ENCODE measurements around the gene BTBD8.

DNA sequence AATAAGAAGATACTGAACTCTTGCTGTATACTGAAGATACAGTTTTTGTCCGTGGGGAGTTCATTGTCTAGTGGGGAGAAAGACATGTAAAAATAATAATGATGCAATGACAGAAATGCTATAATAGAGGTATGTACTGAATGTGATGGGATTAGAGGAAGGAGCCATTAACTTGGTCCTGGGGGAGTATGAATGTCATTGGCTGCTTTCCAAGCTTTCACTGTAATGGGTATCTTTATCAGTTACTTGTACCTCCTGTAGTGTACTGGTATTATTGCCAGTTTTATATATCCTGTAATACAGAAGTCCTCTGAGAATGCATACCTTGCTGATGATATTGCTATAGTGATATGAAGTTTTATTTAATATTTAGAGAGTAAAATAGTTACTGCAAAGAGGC is 7.4 kb downstream of the BTBD8 start:
- TF ChIP-seq, protein P1, sequence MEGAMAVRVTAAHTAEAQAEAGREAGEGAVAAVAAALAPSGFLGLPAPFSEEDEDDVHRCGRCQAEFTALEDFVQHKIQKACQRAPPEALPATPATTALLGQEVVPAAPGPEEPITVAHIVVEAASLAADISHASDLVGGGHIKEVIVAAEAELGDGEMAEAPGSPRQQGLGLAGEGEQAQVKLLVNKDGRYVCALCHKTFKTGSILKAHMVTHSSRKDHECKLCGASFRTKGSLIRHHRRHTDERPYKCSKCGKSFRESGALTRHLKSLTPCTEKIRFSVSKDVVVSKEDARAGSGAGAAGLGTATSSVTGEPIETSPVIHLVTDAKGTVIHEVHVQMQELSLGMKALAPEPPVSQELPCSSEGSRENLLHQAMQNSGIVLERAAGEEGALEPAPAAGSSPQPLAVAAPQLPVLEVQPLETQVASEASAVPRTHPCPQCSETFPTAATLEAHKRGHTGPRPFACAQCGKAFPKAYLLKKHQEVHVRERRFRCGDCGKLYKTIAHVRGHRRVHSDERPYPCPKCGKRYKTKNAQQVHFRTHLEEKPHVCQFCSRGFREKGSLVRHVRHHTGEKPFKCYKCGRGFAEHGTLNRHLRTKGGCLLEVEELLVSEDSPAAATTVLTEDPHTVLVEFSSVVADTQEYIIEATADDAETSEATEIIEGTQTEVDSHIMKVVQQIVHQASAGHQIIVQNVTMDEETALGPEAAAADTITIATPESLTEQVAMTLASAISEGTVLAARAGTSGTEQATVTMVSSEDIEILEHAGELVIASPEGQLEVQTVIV (CRISPR knock-in tag; IDR thresholded peaks at IDR 0.05; ENCODE audit: borderline replicate concordance), result no peak
- TF ChIP-seq ZNF253 (CRISPR knock-in tag; conservative IDR thresholded peaks at IDR 0.05), result no peak

Data from K562 (cell line).